IPS-18a (cell line): ENCODE data around the gene CCDC117.
A peak's percentile ranks its signal among the peaks of the same experiment; 100 is the strongest.

ENCODE experiments used
- H3K27ac ChIP-seq: one replicate; pipeline ENCODE4 v1.5.1; 2013; ENCODE audit warnings: low read length
- H3K27me3 ChIP-seq: one replicate; pipeline ENCODE4 v1.6.1; 2013; ENCODE audit warnings: mild to moderate bottlenecking, low read length; ENCODE audit not compliant: control insufficient read depth, insufficient read depth
- H3K36me3 ChIP-seq: one replicate; pipeline ENCODE4 v1.6.1; 2013; ENCODE audit warnings: low read depth, low read length; ENCODE audit not compliant: control insufficient read depth
- H3K4me1 ChIP-seq: one replicate; pipeline ENCODE4 v1.6.1; 2013; ENCODE audit warnings: low read depth, low read length; ENCODE audit not compliant: control insufficient read depth
- H3K4me3 ChIP-seq: one replicate; pipeline ENCODE4 v1.5.1; 2013; ENCODE audit warnings: low read length
- H3K9ac ChIP-seq: one replicate; pipeline ENCODE4 v1.6.1; 2013; ENCODE audit warnings: mild to moderate bottlenecking, low read length, moderate library complexity
- H3K9me3 ChIP-seq: one replicate; pipeline ENCODE4 v1.6.1; 2013; ENCODE audit warnings: low read depth, low read length; ENCODE audit not compliant: control insufficient read depth

Gene CCDC117

GRCh38 chr22:28773461-28773867 is 969 bp downstream of the CCDC117 start:
- no peaks in the 10 kb centered on the region for H3K4me1 ChIP-seq
- no peaks in the 10 kb centered on the region for H3K27me3 ChIP-seq
- peak overlapping the region; percentile 89 for H3K4me3 ChIP-seq

GRCh38 chr22:28774378-28774777 is 1.9 kb downstream of the CCDC117 start:
- H3K36me3 ChIP-seq, result peaks cover 5% of the 10 kb centered on the region

More at GRCh38 chr22:28773461-28773867, 969 bp downstream of the CCDC117 start:
- Histone ChIP-seq H3K27ac (no peak overlapping the region), H3K9me3 (peaks cover 3% of the 10 kb centered on the region), H3K36me3 (peaks cover 5% of the 10 kb centered on the region), H3K9ac (peak overlapping the region; percentile 63)

GRCh38 chr22:28779833-28780232 is 7.3 kb downstream of the CCDC117 start:
- Histone ChIP-seq H3K4me3 (no peak overlapping the region), H3K27ac (no peak overlapping the region), H3K9ac (no peak overlapping the region), H3K4me1 (no peaks in the 10 kb centered on the region), H3K27me3 (no peaks in the 10 kb centered on the region), H3K36me3 (peaks cover 34% of the 10 kb centered on the region), H3K9me3 (no peaks in the 10 kb centered on the region)

More at GRCh38 chr22:28774378-28774777, 1.9 kb downstream of the CCDC117 start:
- no peak overlapping the region for H3K9ac ChIP-seq
- no peaks in the 10 kb centered on the region for H3K27me3 ChIP-seq
- H3K9me3 ChIP-seq, result no peaks in the 10 kb centered on the region
- no peak overlapping the region for H3K4me3 ChIP-seq
- no peaks in the 10 kb centered on the region for H3K4me1 ChIP-seq
- no peak overlapping the region for H3K27ac ChIP-seq

DNA sequence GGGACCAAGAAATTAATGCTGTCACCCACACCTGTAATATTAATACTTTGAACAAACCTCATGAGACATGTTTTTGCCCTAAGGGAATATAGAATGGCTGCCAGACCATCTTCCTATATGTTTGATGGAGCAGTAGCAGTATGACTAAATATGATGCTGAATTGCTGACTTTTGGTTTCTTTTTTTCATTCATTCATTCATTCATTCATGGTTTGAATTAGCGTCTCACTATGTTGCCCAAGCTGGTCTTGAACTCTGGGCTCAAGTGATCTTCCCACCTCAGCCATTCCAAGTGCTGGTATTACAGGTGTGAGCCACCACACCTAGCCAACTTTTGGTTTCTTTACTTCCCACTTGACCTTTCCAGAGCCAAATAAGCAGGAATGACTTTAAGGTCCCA is 7.8 kb downstream of the CCDC117 start:
- Histone ChIP-seq H3K4me3 (no peak overlapping the region), H3K27me3 (no peaks in the 10 kb centered on the region), H3K9ac (no peak overlapping the region), H3K9me3 (no peaks in the 10 kb centered on the region), H3K4me1 (no peaks in the 10 kb centered on the region), H3K27ac (no peak overlapping the region), H3K36me3 (peaks cover 39% of the 10 kb centered on the region)

GRCh38 chr22:28783786-28784671 is 11.5 kb downstream of the CCDC117 start:
- Histone ChIP-seq H3K4me1 (no peaks in the 10 kb centered on the region), H3K27ac (no peak overlapping the region), H3K27me3 (no peaks in the 10 kb centered on the region), H3K4me3 (no peak overlapping the region), H3K9ac (no peak overlapping the region), H3K36me3 (peaks cover 56% of the 10 kb centered on the region), H3K9me3 (no peaks in the 10 kb centered on the region)

GRCh38 chr22:28788601-28789000 is 16.1 kb downstream of the CCDC117 start:
- Histone ChIP-seq H3K27me3 (no peaks in the 10 kb centered on the region), H3K4me1 (no peaks in the 10 kb centered on the region), H3K4me3 (no peak overlapping the region), H3K9ac (no peak overlapping the region), H3K9me3 (no peaks in the 10 kb centered on the region), H3K36me3 (peaks cover 38% of the 10 kb centered on the region), H3K27ac (no peak overlapping the region)

DNA sequence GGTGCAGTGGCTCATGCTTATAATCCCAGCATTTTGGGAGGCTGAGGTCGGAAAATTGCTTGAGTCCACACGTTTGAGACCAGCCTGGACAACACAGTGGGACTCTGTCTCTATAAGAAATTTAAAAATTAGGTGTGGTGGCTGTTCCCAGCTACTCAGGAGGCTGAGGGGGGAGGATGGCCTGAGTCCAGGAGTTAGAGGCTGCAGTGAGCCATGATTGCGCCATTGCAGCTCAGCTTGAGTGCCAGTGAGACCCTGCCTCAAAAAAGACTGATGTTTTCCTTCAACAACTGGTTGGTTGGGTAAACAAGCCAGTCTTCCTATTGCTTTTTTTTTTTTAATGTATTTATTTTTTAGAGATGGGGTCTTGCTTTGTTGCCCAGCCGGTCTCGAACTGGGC is 18.6 kb downstream of the CCDC117 start:
- Histone ChIP-seq H3K27ac (no peak overlapping the region), H3K4me1 (no peaks in the 10 kb centered on the region)

DNA sequence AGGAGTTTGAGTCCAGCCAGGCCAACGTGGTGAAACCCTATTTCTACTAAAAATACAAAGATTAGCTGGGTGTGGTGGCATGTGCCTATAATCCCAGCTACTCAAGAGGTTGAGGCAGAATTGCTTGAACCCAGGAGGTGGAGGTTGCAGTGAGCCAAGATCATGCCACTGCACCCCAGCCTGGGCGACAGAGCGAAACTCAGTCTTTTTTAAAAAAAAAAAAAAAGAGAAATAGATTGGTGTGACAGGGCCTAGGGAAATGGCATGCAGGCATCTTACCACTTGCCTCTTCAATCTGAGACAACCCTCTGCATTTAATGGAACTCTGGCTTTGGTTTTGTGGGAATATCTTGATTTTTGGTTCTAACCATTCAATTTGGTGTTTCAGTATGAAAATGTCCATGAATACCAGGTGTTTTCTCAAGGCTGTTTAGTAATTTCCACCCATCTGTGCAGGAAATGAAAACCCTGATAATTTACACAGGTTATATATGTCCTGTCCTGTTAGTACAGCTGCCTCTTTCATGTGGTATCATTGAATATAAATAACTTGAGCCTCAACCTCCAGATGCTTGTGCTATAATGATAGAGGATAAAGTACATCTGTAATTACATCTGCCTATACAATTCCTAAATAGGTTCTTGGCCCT is 19.5 kb downstream of the CCDC117 start:
- no peaks in the 10 kb centered on the region for H3K9me3 ChIP-seq
- H3K36me3 ChIP-seq, result peaks cover 40% of the 10 kb centered on the region
- H3K9ac ChIP-seq, result no peak overlapping the region

More for the DNA sequence above, 18.6 kb downstream of the CCDC117 start:
- no peaks in the 10 kb centered on the region for H3K9me3 ChIP-seq
- no peak overlapping the region for H3K9ac ChIP-seq
- no peak overlapping the region for H3K4me3 ChIP-seq
- H3K36me3 ChIP-seq, result peaks cover 39% of the 10 kb centered on the region
- H3K27me3 ChIP-seq, result no peaks in the 10 kb centered on the region

DNA sequence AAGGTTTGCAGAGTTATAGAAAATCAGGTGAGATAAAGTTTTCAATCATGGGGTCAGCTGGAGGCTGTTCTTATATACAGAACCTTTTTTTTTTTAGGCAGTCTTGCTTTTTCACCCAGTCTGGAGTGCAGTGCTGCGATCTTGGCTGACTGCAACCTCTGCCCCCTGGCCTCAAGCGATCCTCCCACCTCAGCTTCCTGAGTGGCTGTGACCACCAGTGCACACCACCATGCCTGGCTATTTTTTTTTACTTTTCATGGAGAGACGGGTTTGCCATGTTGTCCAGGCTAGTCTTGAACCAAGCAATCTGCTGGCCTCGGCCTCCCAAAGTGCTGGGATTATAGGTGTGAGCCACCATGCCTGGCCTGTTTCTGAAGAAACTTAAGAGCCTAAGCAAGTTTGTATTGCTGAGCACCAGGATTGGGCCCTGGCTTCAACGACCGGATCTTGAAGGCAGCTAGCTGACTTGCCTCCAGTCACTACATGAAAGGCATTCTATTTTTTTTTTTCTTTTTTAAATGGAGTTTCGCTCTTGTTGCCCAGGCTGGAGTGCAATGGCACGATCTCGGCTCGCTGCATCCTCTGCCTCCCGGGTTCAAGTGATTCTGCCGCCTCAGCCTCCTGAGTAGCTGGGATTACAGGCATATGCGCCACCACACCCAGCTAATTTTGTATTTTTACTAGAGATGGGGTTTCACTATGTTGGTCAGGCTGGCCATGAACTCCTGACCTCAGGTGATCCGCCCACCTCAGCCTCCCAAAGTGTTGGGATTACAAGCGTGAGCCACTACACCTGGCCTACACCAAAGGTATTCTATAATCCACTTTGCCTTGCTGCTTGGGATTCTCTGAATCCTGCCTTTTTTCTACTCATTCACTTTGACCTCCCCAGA is 20.2 kb downstream of the CCDC117 start:
- Histone ChIP-seq H3K27ac (no peak overlapping the region), H3K27me3 (no peaks in the 10 kb centered on the region), H3K36me3 (peaks cover 39% of the 10 kb centered on the region), H3K9ac (no peak overlapping the region), H3K9me3 (no peaks in the 10 kb centered on the region), H3K4me1 (no peaks in the 10 kb centered on the region), H3K4me3 (no peak overlapping the region)

More for the DNA sequence above, 19.5 kb downstream of the CCDC117 start:
- H3K27ac ChIP-seq, result no peak overlapping the region
- H3K4me3 ChIP-seq, result no peak overlapping the region
- H3K27me3 ChIP-seq, result no peaks in the 10 kb centered on the region
- H3K4me1 ChIP-seq, result no peaks in the 10 kb centered on the region

- no peaks in the 10 kb centered on the region for H3K9me3 ChIP-seq
- no peak overlapping the region for H3K4me3 ChIP-seq
- no peak overlapping the region for H3K9ac ChIP-seq
- no peak overlapping the region for H3K27ac ChIP-seq
- H3K36me3 ChIP-seq, result peaks cover 43% of the 10 kb centered on the region
- peaks cover 5% of the 10 kb centered on the region for H3K4me1 ChIP-seq
- no peaks in the 10 kb centered on the region for H3K27me3 ChIP-seq
These were observed 21.6 kb downstream of the CCDC117 start for GRCh38 chr22:28793976-28794584.
